BJ (cell line): Measurements from ENCODE around the gene FRMD7. TPM values are rescaled to one million over a fixed set of nuclear protein-coding genes. Genes with fewer than 3 reads are reported as not detected.

Experiments
- CTCF ChIA-PET: fragments of 350-600 bp; formaldehyde crosslinking; extraction: SDS; loops from one replicate; lab custom pipeline; 2021; ENCODE audit warnings: antibody characterized with exemption, inconsistent platforms; lab: Yijun Ruan, JAX
- POLR2A ChIA-PET: fragments of 300-600 bp; sonication (Branson Sonifier 250); formaldehyde crosslinking; extraction: SDS; loops from one replicate; lab custom pipeline; 2021; ENCODE audit warnings: antibody characterized with exemption; lab: Charles Lee
- DNase-seq: peaks from one replicate; pipeline ENCODE4 v3.0.0-alpha.2; 2011; ENCODE audit warnings: low read depth
- H3K27me3 ChIP-seq: 2 replicates; pipeline ENCODE4 v1.6.0; 2011; ENCODE audit warnings: low read length; ENCODE audit not compliant: control insufficient read depth, insufficient read depth
- H3K36me3 ChIP-seq: 2 replicates; pipeline ENCODE4 v1.5.1; 2011; ENCODE audit warnings: low read length; ENCODE audit not compliant: control insufficient read depth, insufficient read depth
- H3K4me3 ChIP-seq: 2 replicates; pipeline ENCODE4 v1.5.1; 2011; ENCODE audit warnings: low read depth, mild to moderate bottlenecking, control low read depth, low read length
- CTCF ChIP-seq: IDR thresholded peaks from 2 replicates; pipeline ENCODE4 v1.5.1; 2011; ENCODE audit warnings: low read depth, mild to moderate bottlenecking, control low read depth, inconsistent platforms, low read length, moderate library complexity; ENCODE audit not compliant: insufficient read depth
- polyA plus RNA-seq: library from polyadenylated mRNA; depleted of rRNA; stranded (reverse); fragments of >200 nt; gene quantifications from 2 replicates; pipeline ENCODE4 v1.2.3, GENCODE V29; 2011; rRNA removed

FRMD7 gene
- polyA plus RNA-seq, 1 experiment, result not detected

- H3K27me3 ChIP-seq, result no peaks in the 10 kb centered on the region
- no peak for TF ChIP-seq CTCF
- no peak for DNase-seq
- no peaks in the 10 kb centered on the region for H3K36me3 ChIP-seq
- H3K4me3 ChIP-seq, result no peak overlapping the region
- ChIA-PET CTCF (no interaction called here), POLR2A (no interaction called here)
Observed at GRCh38 chrX:132031867-132032266, 96.0 kb downstream of the FRMD7 start.

- POLR2A ChIA-PET, result no interaction called here
Observed at GRCh38 chrX:132030264-132030663, 97.6 kb downstream of the FRMD7 start.

More at GRCh38 chrX:132030264-132030663, 97.6 kb downstream of the FRMD7 start:
- Histone ChIP-seq H3K27me3 (no peaks in the 10 kb centered on the region), H3K36me3 (no peaks in the 10 kb centered on the region), H3K4me3 (no peak overlapping the region)
- no peak for DNase-seq
- CTCF ChIA-PET, result no interaction called here
- no peak for TF ChIP-seq CTCF

Other genes starting within 250 kb of the FRMD7 start
- gene STK26, start 104.7 kb downstream of the FRMD7 start, polyA plus RNA-seq, result 0.67 and 1.3 TPM in 2 replicates
- 9.0 and 14.0 TPM in 2 replicates for gene RAP2C, start 91.4 kb upstream of the FRMD7 start, polyA plus RNA-seq